WERI-Rb-1 (cell line): Measurements from ENCODE around the gene NUP98.

Source experiments
- DNase-seq: peaks from one replicate; pipeline ENCODE4 v3.0.0-alpha.2; 2020
- H3K27ac ChIP-seq: fragments of 250-450 bp; sonication (Bioruptor Pico); 2 replicates; pipeline ENCODE4 v1.5.1; 2020; ENCODE audit warnings: mild to moderate bottlenecking, moderate library complexity
- H3K27me3 ChIP-seq: fragments of 250-450 bp; sonication (Bioruptor Pico); 2 replicates; pipeline ENCODE4 v1.5.1; 2021; ENCODE audit warnings: mild to moderate bottlenecking, low read depth, moderate library complexity; ENCODE audit not compliant: insufficient read depth, severe bottlenecking
- H3K36me3 ChIP-seq: fragments of 250-450 bp; sonication (Bioruptor Pico); 2 replicates; pipeline ENCODE4 v1.5.1; 2020; ENCODE audit warnings: mild to moderate bottlenecking, moderate library complexity
- H3K4me3 ChIP-seq: 2 replicates; pipeline ENCODE4 v1.5.1; 2011; ENCODE audit warnings: low read depth, mild to moderate bottlenecking, control low read depth, low read length
- H3K9me3 ChIP-seq: fragments of 250-450 bp; sonication (Bioruptor Pico); 2 replicates; pipeline ENCODE4 v1.5.1; 2021; ENCODE audit warnings: mild to moderate bottlenecking, moderate library complexity; ENCODE audit not compliant: severe bottlenecking
- CTCF ChIP-seq: IDR thresholded peaks from 2 replicates; pipeline ENCODE4 v1.5.1; 2011; ENCODE audit warnings: low read depth, mild to moderate bottlenecking, control low read depth, inconsistent platforms, low read length

The NUP98 gene

GRCh38 chr11:3736816-3737215, 60.5 kb downstream of the NUP98 start:
- H3K27ac ChIP-seq = no peak overlapping the region
- no peak overlapping the region for H3K4me3 ChIP-seq
- no peaks in the 10 kb centered on the region for H3K9me3 ChIP-seq
- H3K36me3 ChIP-seq = peaks cover 78% of the 10 kb centered on the region
- DNase-seq = no peak
- H3K27me3 ChIP-seq = no peaks in the 10 kb centered on the region
- TF ChIP-seq CTCF = no peak

- peaks cover 81% of the 10 kb centered on the region for H3K36me3 ChIP-seq
- no peaks in the 10 kb centered on the region for H3K27me3 ChIP-seq
- H3K4me3 ChIP-seq = no peak overlapping the region
- TF ChIP-seq CTCF = no peak
- H3K27ac ChIP-seq = no peak overlapping the region
- no peak for DNase-seq
- no peaks in the 10 kb centered on the region for H3K9me3 ChIP-seq
Observed at GRCh38 chr11:3735827-3736226, 61.5 kb downstream of the NUP98 start.

GRCh38 chr11:3732671-3733436, 64.5 kb downstream of the NUP98 start:
- Histone ChIP-seq H3K27ac (no peak overlapping the region), H3K27me3 (no peaks in the 10 kb centered on the region), H3K9me3 (no peaks in the 10 kb centered on the region), H3K36me3 (peaks cover 86% of the 10 kb centered on the region), H3K4me3 (no peak overlapping the region)
- TF ChIP-seq CTCF = no peak
- no peak for DNase-seq

GRCh38 chr11:3723014-3723708, 74.2 kb downstream of the NUP98 start:
- no peak for TF ChIP-seq CTCF
- no peak for DNase-seq
- H3K27ac ChIP-seq = no peak overlapping the region
- no peak overlapping the region for H3K4me3 ChIP-seq
- no peaks in the 10 kb centered on the region for H3K9me3 ChIP-seq
- no peaks in the 10 kb centered on the region for H3K27me3 ChIP-seq
- H3K36me3 ChIP-seq = peaks cover 85% of the 10 kb centered on the region

GRCh38 chr11:3722100-3722499, 75.3 kb downstream of the NUP98 start:
- no peak overlapping the region for H3K27ac ChIP-seq
- peaks cover 85% of the 10 kb centered on the region for H3K36me3 ChIP-seq
- TF ChIP-seq CTCF = no peak

More at GRCh38 chr11:3722100-3722499, 75.3 kb downstream of the NUP98 start:
- Histone ChIP-seq H3K27me3 (no peaks in the 10 kb centered on the region), H3K9me3 (no peaks in the 10 kb centered on the region), H3K4me3 (no peak overlapping the region)
- no peak for DNase-seq
